ELR (cell line): ENCODE measurements around the gene TMEM40.
A peak's percentile ranks its signal among the peaks of the same experiment; 100 is the strongest.
"Not testable (repeated sequence)": the region's sequence is repeated elsewhere in the genome, so short reads cannot be mapped to it uniquely, and the experiment has no call there.

ENCODE experiments used
- DNase-seq: peaks from one replicate; pipeline ENCODE4 v3.0.0-alpha.2; 2015; ENCODE audit warnings: low read depth

Gene TMEM40, protein sequence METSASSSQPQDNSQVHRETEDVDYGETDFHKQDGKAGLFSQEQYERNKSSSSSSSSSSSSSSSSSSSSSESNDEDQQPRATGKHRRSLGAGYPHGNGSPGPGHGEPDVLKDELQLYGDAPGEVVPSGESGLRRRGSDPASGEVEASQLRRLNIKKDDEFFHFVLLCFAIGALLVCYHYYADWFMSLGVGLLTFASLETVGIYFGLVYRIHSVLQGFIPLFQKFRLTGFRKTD

GRCh38 chr3:12759097-12759679 lies at the start of gene TMEM40:
TMEM40 (minus strand) TSS chr3:12759259; CDS start chr3:12749832, 9,427 bp downstream.
- peak; percentile 74 for DNase-seq

GRCh38 chr3:12808587-12808986 lies 49.5 kb upstream of the TMEM40 start:
- DNase-seq = no peak

DNA sequence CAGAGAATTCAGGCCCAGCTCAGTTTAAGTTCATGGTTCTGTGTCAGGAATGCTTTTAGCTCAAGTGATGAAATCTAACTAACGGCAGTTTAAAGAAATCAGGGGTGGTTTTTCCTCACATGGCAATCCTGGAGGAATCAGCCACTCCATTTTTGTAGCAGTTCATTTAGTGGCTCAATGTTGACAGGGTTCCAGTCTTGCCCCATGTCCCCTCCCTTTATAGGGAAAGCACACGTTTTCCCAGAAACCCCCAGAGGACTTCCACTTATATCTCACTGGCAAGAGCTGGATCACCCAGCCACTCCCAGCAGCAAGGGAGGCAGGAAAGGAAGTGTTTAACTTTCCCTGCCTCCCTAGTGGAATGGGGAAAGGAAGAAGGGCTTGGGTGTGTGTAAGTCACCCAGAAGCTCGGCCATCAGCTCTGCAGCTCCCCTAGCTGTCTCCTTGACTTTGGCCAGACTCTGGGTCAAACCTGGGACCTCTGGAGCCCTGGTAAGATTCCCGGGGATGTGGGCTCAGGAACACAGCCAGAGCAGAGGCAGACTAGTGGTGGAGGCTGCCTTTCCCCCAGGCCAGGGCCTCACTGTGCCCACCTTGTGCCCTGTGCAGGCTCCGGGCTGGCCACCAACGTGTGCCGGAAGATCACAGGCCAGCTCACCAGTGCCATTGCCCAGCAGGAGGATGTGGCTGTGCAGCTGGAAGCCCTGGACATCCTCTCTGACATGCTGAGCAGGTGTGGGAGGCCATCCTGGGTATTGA lies 48.7 kb upstream of the TMEM40 start:
- no peak for DNase-seq

DNA sequence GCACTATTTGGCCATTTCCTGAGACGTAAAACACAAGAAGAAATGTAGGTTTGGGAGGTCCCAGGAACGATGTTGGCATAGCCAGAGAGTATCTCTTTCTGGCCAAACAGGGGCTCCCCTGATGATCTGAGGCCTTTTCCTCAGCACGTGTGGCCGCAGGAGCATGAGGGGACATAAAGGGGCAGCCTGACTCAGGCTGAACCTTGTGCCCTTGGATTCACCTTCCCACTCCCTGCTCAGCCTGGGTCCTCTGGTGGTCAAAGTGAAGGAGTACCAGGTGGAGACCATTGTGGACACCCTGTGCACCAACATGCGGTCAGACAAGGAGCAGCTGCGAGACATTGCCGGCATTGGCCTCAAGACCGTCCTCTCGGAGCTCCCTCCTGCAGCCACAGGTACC lies 48.0 kb upstream of the TMEM40 start:
- DNase-seq = no peak

- DNase-seq = no peak
Observed at GRCh38 chr3:12803371-12803770, 44.3 kb upstream of the TMEM40 start.

- no peak for DNase-seq
Observed at GRCh38 chr3:12799525-12800440, 40.7 kb upstream of the TMEM40 start.

DNA sequence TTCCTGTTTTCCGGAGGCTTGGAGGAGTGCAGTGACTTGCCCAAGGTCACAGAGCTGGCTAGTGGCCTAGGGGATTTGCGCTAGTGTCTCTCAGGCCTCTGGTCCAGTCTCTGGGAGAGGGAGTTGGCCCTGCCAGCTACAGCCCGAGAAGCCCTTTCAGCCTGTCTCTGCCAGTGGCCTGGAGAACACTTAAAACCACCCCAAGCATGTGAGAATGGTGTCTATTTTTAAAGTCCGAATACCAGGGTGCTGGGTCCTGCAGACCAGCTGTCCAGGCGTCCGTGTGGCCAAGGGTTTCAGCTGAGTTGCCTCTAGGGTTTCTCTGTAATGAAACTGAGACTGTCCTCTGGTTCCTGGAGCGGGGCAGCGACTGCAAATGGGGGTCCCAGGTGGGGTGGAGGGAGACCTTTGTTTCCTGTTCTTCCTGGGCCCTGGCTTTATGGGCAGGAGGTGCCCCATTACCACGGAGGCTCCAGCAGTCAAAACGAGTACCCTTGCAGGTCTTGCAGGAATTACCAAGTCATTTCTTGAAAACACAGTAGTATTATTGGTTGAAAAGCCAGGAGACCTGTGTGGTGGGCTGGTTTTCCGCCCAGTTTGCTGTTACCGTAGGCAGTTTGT lies 39.6 kb upstream of the TMEM40 start:
- no peak for DNase-seq

DNA sequence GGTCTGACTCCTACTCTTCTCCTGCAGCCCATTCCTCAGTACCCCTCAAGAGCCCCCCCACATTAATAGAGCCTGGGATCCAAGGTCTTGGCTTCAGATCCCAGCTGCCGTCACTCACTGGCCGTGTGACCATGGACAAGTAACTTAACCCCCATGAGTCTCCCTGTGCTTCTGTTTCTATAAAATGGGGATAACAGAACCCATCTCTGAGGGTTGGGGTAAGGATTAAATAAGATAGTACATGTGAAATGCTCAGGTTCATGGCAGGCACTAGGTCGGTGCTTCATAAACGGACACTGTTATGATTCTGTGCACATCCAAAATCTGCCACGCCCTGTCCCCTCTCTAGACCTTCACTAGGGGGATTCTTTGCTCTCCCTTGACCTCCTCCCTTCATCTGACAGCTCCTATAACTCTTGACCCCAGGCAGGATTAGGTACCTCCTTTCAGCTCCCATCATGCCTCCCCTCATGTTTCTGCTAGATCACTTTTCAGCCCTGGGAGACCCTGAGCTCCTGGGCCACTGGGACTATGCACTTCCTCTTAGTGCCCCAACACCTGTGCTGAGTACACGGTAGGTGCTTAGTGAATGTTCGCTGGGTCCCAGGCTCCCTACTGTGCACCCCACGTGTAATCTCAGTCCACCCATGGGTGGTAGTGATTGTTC lies 39.0 kb upstream of the TMEM40 start:
- no peak for DNase-seq

- DNase-seq = no peak
Observed at GRCh38 chr3:12797124-12797891, 38.2 kb upstream of the TMEM40 start.

DNA sequence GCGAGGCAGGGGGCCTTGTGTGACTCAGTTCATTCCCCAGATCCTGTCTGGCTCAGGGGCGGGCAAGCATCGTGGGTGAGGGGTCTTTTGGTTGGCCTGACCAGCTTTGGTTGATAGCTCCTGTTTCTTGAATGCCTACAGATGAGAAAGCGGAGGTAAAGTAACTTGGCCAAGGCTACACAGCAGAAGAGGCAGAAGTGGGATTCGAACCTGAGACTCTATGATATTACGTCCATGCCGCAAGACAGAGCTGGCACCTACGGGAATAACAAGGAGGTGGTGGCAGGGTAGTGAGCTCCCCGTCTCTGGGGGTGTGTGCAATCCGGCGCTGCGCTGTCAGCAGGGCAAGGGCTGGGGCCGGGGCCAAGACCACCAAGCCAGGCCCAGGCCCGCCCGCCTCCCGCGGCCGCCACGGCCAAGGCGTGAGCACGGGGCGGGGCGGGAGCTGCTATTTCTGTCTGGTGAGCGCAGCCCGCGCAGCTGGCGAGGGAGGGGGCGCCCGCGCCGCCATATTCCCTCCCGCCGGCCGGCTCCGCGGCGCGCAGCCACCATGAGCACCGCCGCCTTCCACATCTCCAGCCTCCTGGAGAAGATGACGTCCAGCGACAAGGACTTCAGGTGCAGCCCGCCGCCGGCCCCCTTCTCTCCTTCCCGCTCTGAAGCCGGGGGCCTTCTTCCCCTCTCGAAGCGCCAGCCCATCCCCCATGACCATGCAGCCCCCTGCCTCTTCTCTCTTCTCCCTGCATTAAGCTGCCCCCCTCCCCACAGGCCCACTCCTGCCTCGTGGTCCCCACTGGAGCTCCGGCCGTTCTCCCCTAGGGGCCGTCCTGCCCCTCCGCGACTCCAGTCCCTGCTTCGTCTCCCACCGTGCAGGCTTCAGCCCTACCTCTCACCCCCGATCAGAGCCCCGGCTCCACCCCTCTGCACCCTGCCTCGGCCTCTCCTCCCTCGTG lies 37.4 kb upstream of the TMEM40 start, which contains the start of gene CAND2:
Gene CAND2 (plus strand): TSS at position 510 of the 953 bp plus-strand sequence. CDS start 41 bp downstream, at position 551.
- DNase-seq = peak; percentile 52

DNA sequence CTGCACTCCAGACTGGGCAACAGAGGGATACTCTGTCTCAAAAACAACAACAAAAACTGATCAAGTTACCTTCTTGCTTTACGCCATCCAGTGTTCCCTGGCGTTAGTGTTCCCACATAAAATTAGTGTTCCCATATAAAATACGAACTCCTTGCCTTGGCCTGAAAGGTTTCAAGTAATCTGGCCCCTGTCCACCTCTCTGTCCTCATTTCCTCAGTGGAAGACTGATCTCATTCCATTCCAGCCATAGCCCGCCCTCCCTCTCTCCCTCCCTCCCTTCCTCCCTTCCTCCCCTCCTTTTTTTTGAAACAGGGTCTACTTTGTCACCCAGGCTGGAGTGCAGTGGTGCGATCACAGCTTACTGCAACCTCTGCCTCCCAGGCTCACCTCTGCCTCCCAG lies 34.6 kb upstream of the TMEM40 start:
- no peak for DNase-seq

DNA sequence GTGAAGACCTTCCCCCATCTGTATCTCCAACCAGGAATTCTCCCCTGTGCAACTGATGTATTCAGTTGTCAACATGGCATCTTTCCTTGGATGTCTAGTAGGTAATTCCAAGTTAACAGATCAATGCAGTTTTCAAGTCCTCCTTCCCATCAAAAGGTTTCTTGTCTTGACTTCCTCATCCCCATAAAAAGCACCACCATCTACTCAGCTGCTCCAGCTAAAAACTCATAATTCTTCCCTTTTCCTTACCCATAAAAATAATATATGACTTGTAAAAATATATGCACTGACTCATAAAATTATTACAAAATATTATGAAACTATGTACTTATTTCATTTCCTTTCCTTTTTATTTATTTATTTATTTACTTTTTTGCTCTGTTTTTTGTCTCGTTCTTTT lies 32.4 kb upstream of the TMEM40 start:
- no peak for DNase-seq

- DNase-seq = not testable (repeated sequence)
Observed at GRCh38 chr3:12787967-12788690, 29.1 kb upstream of the TMEM40 start.

DNA sequence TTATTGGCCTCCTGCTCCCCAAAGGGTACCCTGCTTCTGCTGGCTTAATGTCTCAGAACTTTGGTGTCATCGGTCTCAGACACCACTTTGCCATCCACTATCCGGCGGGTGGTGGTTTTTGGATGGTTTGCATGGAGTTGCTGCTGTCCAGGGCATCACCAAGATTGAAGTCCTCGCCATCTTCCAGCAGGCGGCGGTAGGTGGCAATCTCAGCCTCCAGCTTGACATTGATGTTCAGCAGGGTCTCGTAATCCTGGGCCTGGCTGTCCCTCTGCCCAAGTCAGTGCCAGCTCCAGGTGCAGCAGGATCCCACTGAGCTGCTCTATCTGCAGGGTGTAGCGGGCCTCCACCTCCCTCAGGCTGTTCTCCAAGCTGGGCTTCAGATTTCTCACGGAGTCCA lies 28.3 kb upstream of the TMEM40 start:
- peak; percentile 47 for DNase-seq

- DNase-seq = no peak
Observed at GRCh38 chr3:12785096-12785495, 26.0 kb upstream of the TMEM40 start.

GRCh38 chr3:12782172-12782815 lies 23.2 kb upstream of the TMEM40 start:
- DNase-seq = no peak

DNA sequence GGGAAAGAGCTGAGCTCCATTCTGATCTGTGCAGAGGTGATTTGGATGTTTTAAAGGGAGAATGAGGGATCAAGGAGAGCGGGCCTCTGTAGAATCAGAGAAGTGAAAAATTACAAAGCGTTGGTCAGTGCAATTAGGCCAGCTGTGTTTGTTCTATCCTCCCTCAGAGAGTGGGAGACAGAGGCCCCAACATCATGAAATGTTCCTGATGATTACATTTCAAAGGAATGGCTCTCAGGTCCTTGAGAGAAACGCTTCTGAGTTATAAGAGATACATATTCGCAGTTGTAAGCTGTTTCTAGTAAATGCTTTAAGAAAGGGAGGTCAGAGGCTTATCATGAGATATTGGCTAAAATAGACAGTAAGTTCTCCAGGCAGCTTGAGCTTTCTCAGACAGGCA lies 21.7 kb upstream of the TMEM40 start:
- DNase-seq = no peak

GRCh38 chr3:12777171-12777570 lies 18.1 kb upstream of the TMEM40 start:
- no peak for DNase-seq
